Naive B cell (primary cell): ENCODE data around the gene CCDC17. TPM values are rescaled to one million over a fixed set of nuclear protein-coding genes. Genes with fewer than 3 reads are reported as not detected.
"Not testable (repeated sequence)": the region's sequence is repeated elsewhere in the genome, so short reads cannot be mapped to it uniquely, and the experiment has no call there.

Experiments
- ATAC-seq, 2 donors: fragments of 150-1000 bp; cut with Tn5 transposase; 2 replicates each; pipeline ENCODE4 v1.10.0; 2021; ENCODE audit warnings: low read depth in 2 of 2, mild to moderate bottlenecking in 2 of 2, moderate library complexity in 2 of 2
- DNase-seq: peaks from one replicate; pipeline ENCODE4 v3.0.0; 2022
- H3K27ac Mint-ChIP-seq, 6 donors: one replicate each; pipeline ENCODE4 v1.8.0; 2020 to 2022; ENCODE audit warnings: mild to moderate bottlenecking in 6 of 6, mixed read lengths in 6 of 6, moderate library complexity in 5 of 6, inconsistent platforms in 2 of 6
- H3K27me3 Mint-ChIP-seq, 3 donors: one replicate each; pipeline ENCODE4 v1.8.0; 2021 to 2022; ENCODE audit warnings: mixed read lengths in 3 of 3, mild to moderate bottlenecking in 1 of 3
- H3K36me3 Mint-ChIP-seq, 2 donors: one replicate each; pipeline ENCODE4 v1.8.0; 2020 to 2022; ENCODE audit warnings: mixed read lengths in 2 of 2, inconsistent platforms in 1 of 2, mild to moderate bottlenecking in 1 of 2
- H3K4me1 Mint-ChIP-seq, 3 donors: one replicate each; pipeline ENCODE4 v1.8.0; 2020 to 2022; ENCODE audit warnings: mixed read lengths in 3 of 3, inconsistent platforms in 1 of 3, mild to moderate bottlenecking in 1 of 3, moderate library complexity in 1 of 3
- H3K4me3 Mint-ChIP-seq, 8 donors: one replicate each; pipeline ENCODE4 v1.8.0; 2020 to 2022; ENCODE audit warnings: mild to moderate bottlenecking in 8 of 8, mixed read lengths in 8 of 8, moderate library complexity in 8 of 8, inconsistent platforms in 2 of 8
- H3K9me3 Mint-ChIP-seq, 7 donors: one replicate each; pipeline ENCODE4 v1.8.0; 2020 to 2022; ENCODE audit warnings: mixed read lengths in 7 of 7, mild to moderate bottlenecking in 5 of 7, inconsistent platforms in 2 of 7, moderate library complexity in 1 of 7
- polyA plus RNA-seq, 6 donors: library from polyadenylated mRNA; unstranded; fragments of 300-500 nt; fragmentation: Illumina TruSeq; gene quantifications; one replicate each; pipeline ENCODE4 v1.2.3, GENCODE V29; 2021; ENCODE audit warnings: low read depth in 6 of 6

Gene CCDC17
- polyA plus RNA-seq, 6 donors from 2014 or later: 0.08 to 0.57 (median 0.11) TPM; not detected in 3

DNA sequence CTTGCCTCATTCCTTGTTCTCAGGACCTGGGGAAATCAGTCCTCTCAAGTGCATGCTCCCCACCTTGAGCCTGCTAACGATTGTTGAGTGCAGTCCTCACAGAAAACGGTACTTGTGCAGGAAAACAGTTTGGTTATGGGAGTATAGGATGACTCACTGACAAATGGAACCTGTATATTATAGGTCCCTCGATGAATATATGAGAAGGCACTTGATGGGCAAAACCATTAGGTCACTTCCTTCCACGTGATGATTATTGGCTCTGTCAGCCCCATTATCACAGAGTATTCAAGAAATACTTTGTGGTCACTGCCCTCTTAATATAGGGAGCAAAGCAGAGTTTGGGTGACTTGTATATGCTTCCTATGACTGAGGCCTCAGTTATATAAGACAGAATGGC is 6.2 kb downstream of the CCDC17 start:
- peaks cover 15 to 33% of the 10 kb centered on the region in 2 donors for H3K36me3 Mint-ChIP-seq

GRCh38 chr1:45615885-45616284 is 8.0 kb downstream of the CCDC17 start:
- Mint-ChIP-seq H3K27me3 (no peaks in the 10 kb centered on the region), H3K27ac (peak overlapping the region in 1 of 6 donors; percentile 56), H3K9me3 (no peaks in the 10 kb centered on the region), H3K4me3 (peak overlapping the region in 4 of 8 donors; percentile 0 to 25 (median 12)), H3K4me1 (peaks cover 16 to 28% (median 22%) of the 10 kb centered on the region in 3 donors), H3K36me3 (peaks cover 16 to 38% of the 10 kb centered on the region in 2 donors)
- peak; percentile 35 for DNase-seq
- ATAC-seq: peak; percentile 86 to 93

More for the DNA sequence above, 6.2 kb downstream of the CCDC17 start:
- no peak overlapping the region for H3K4me3 Mint-ChIP-seq
- H3K4me1 Mint-ChIP-seq: peaks cover 16 to 28% (median 21%) of the 10 kb centered on the region in 3 donors
- ATAC-seq: no peak
- H3K9me3 Mint-ChIP-seq: no peaks in the 10 kb centered on the region
- H3K27ac Mint-ChIP-seq: peak overlapping the region in 1 of 6 donors; percentile 2
- no peak for DNase-seq
- H3K27me3 Mint-ChIP-seq: no peaks in the 10 kb centered on the region

GRCh38 chr1:45612941-45613579 is 10.8 kb downstream of the CCDC17 start:
- Mint-ChIP-seq H3K4me1 (peaks cover 35 to 54% (median 47%) of the 10 kb centered on the region in 3 donors), H3K27ac (no peak overlapping the region), H3K36me3 (peaks cover 21 to 36% of the 10 kb centered on the region in 2 donors), H3K4me3 (no peak overlapping the region), H3K27me3 (no peaks in the 10 kb centered on the region), H3K9me3 (no peaks in the 10 kb centered on the region)
- DNase-seq (no peak), ATAC-seq (no peak)

DNA sequence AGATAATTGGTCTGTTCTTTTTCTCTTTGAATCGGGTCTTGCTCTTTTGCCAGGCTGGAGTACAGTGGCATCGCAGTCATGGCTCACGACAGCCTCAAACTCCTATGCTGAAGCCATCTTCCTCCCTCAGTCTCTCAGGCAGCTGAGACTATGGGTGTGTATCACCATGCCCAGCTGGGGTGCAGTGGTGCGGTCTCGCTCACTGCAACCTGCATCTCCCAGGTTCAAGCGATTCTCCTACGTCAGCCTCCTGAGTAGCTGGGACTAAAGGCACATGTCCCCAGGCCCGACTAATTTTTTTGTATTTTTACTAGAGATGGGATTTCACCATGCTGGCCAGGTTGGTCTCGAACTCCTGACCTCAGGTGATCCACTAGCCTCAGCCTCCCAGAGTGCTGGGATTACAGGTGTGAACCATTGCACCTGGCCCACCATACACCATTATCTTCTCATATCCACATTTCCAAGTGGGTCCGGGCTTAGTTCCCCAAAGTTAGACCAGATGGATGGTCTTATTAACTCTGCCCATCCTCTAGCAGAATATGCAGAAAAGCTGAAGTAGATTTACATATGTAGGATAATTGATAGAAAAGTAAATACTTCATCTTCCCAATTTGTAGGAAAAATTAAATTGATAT is 13.1 kb downstream of the CCDC17 start:
- Mint-ChIP-seq H3K4me1 (peaks cover 40 to 52% (median 51%) of the 10 kb centered on the region in 3 donors), H3K4me3 (peak overlapping the region in 2 of 8 donors; percentile 6 to 54), H3K27ac (peak overlapping the region in 5 of 6 donors; percentile 63 to 92 (median 91)), H3K36me3 (peaks cover 34 to 41% of the 10 kb centered on the region in 2 donors), H3K27me3 (no peaks in the 10 kb centered on the region), H3K9me3 (no peaks in the 10 kb centered on the region)
- DNase-seq (no peak), ATAC-seq (no peak)

- Mint-ChIP-seq H3K9me3 (no peaks in the 10 kb centered on the region), H3K27ac (peak overlapping the region; percentile 85 to 94 (median 90)), H3K36me3 (peaks cover 38% of the 10 kb centered on the region in 2 donors), H3K4me1 (peaks cover 34 to 40% (median 38%) of the 10 kb centered on the region in 3 donors), H3K27me3 (no peaks in the 10 kb centered on the region), H3K4me3 (peak overlapping the region in 7 of 8 donors; percentile 17 to 79 (median 51))
- DNase-seq (peak; percentile 65), ATAC-seq (peak; percentile 95)
Observed at GRCh38 chr1:45608175-45609156, 15.4 kb downstream of the CCDC17 start.

DNA sequence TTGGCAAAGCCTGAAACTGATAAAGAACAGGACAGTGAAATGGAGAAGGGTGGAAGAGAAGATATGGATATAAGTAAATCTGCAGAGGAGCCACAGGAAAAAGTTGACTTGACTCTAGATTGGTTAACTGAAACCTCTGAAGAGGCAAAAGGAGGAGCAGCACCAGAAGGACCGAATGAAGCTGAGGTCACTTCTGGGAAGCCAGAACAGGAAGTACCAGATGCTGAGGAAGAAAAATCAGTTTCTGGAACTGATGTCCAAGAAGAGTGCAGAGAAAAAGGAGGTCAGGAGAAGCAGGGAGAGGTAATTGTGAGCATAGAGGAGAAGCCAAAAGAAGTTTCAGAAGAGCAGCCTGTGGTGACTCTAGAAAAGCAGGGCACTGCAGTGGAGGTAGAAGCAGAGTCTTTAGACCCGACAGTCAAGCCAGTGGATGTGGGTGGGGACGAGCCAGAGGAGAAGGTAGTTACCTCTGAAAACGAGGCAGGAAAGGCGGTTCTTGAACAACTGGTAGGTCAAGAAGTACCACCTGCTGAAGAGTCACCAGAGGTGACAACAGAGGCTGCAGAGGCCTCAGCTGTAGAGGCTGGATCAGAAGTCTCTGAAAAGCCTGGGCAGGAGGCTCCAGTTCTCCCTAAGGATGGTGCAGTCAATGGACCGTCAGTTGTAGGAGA is 16.3 kb downstream of the CCDC17 start:
- Mint-ChIP-seq H3K27ac (peak overlapping the region in 5 of 6 donors; percentile 49 to 94 (median 91)), H3K4me3 (peak overlapping the region in 7 of 8 donors; percentile 4 to 75 (median 37)), H3K4me1 (peaks cover 34 to 40% (median 38%) of the 10 kb centered on the region in 3 donors), H3K36me3 (peaks cover 32 to 38% of the 10 kb centered on the region in 2 donors), H3K27me3 (no peaks in the 10 kb centered on the region), H3K9me3 (no peaks in the 10 kb centered on the region)
- ATAC-seq (no peak), DNase-seq (no peak)

DNA sequence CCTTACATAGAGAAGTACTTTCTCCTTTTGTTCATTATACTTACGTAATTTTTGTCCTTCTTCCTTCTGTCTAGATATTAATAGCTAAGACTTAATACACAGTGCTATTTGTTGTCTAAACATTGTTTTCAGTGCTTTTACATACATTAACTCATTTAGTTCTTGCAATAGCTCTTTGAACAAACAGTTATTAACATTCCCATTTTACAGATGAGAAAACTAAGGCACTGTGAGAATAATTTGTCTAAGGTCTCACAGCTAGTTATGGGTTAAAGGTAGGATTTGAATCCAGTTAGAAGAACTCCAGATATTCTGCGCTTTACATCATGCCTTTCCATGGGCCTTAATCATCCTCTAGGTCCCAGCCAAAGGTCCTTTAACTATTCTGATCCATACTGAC is 19.6 kb downstream of the CCDC17 start:
- Mint-ChIP-seq H3K36me3 (peaks cover 22 to 33% of the 10 kb centered on the region in 2 donors), H3K27ac (peak overlapping the region in 2 of 6 donors; percentile 58 to 72), H3K27me3 (no peaks in the 10 kb centered on the region), H3K9me3 (no peaks in the 10 kb centered on the region), H3K4me1 (peaks cover 35 to 47% (median 40%) of the 10 kb centered on the region in 3 donors), H3K4me3 (no peak overlapping the region)
- ATAC-seq (no peak), DNase-seq (no peak)

DNA sequence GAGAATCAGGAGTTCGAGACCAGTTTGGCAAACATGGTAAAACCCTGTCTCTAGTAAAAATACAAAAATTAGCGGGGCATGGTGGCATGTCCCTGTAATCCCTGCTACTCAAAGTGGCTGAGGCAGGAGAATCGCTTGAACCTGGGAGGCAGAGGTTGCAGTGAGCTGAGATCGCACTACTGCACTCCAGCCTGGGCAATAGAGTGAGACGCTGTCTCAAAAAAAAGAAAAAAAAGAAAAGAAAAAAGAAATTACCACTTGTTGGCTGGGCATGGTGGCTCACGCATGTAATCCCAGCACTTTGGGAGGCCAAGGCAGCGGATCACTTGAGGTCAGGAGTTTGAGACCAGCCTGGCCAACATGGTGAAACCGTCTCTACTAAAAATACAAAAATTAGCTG is 27.1 kb downstream of the CCDC17 start:
- H3K27me3 Mint-ChIP-seq, H3K9me3 Mint-ChIP-seq, H3K36me3 Mint-ChIP-seq, ATAC-seq, DNase-seq, H3K4me3 Mint-ChIP-seq: not testable (repeated sequence)
- H3K4me1 Mint-ChIP-seq: peaks cover 13 to 39% (median 31%) of the 10 kb centered on the region in 3 donors
- peak overlapping the region in 1 of 6 donors; percentile 30 for H3K27ac Mint-ChIP-seq

- no peak for DNase-seq
- peak overlapping the region in 1 of 6 donors; percentile 81 for H3K27ac Mint-ChIP-seq
- H3K36me3 Mint-ChIP-seq: peaks cover 5 to 9% of the 10 kb centered on the region in 2 donors
- H3K27me3 Mint-ChIP-seq: no peaks in the 10 kb centered on the region
- H3K4me3 Mint-ChIP-seq: no peak overlapping the region
- no peak for ATAC-seq
- H3K9me3 Mint-ChIP-seq: no peaks in the 10 kb centered on the region
- peaks cover 6 to 22% (median 22%) of the 10 kb centered on the region in 3 donors for H3K4me1 Mint-ChIP-seq
Observed at GRCh38 chr1:45594412-45594811, 29.4 kb downstream of the CCDC17 start.

DNA sequence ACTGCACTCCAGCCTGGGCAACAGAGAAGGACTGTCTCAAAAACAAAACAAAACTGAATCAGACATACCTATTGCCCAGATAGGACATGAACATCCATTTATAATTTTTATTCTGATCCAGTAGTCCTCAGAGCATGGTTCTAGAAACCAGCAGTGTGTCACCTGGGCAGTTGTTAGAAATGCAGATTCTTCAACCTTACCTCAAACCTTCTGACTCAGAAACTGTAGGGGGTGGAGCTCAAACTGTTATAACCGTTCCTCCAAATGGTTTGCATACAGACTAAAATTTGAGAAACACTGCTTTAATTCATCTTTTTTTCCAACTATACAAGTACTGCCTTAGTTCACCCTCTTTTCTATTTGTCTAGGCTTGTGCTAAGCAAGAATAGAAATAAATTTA is 34.0 kb downstream of the CCDC17 start:
- peaks cover 14 to 41% (median 29%) of the 10 kb centered on the region in 3 donors for H3K4me1 Mint-ChIP-seq
- no peak overlapping the region for H3K27ac Mint-ChIP-seq
- ATAC-seq (no peak), DNase-seq (no peak)
- H3K4me3 Mint-ChIP-seq: no peak overlapping the region
- no peaks in the 10 kb centered on the region for H3K27me3 Mint-ChIP-seq
- H3K36me3 Mint-ChIP-seq: no peaks in the 10 kb centered on the region
- H3K9me3 Mint-ChIP-seq: no peaks in the 10 kb centered on the region

DNA sequence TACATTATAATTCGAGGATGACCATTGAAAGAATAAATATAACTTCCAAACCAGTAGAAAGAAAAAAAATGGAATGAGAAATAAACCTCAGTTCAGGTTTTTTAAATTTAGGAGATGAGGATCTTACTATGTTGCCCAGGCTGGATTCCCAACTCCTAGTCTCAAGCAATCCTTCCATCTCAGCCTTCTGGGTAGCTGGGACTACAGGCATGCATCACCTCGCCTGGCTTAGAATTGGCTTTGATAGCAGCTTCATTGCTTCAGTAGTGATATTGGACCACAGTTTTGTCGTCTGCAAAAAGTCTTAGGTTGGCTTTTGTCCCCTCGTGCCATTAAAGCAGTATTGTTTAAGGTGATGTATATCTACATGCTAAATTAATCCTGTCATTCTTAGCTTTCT is 37.1 kb downstream of the CCDC17 start:
- Mint-ChIP-seq H3K4me1 (peaks cover 27 to 64% (median 49%) of the 10 kb centered on the region in 3 donors), H3K27me3 (no peaks in the 10 kb centered on the region), H3K9me3 (peaks cover 0 to 5% (median 2%) of the 10 kb centered on the region in 7 donors), H3K4me3 (peak overlapping the region in 6 of 8 donors; percentile 94 to 100 (median 99)), H3K36me3 (peaks cover 0 to 9% of the 10 kb centered on the region in 2 donors), H3K27ac (peak overlapping the region; percentile 94 to 98 (median 97))
- DNase-seq: no peak
- no peak for ATAC-seq

- Mint-ChIP-seq H3K9me3 (peaks cover 0 to 5% (median 2%) of the 10 kb centered on the region in 7 donors), H3K36me3 (peaks cover 0 to 9% of the 10 kb centered on the region in 2 donors), H3K4me1 (peaks cover 27 to 64% (median 44%) of the 10 kb centered on the region in 3 donors), H3K27me3 (no peaks in the 10 kb centered on the region), H3K27ac (peak overlapping the region in 5 of 6 donors; percentile 78 to 97 (median 97)), H3K4me3 (peak overlapping the region; percentile 96 to 100 (median 100))
- ATAC-seq: no peak
- DNase-seq: no peak
Observed at GRCh38 chr1:45585496-45586075, 38.3 kb downstream of the CCDC17 start.
